ENCODE data around the gene ATP8A1. TPM values are rescaled to one million over a fixed set of nuclear protein-coding genes. Genes with fewer than 3 reads are reported as not detected.

Gene ATP8A1
- total and polyA plus RNA-seq, 12 donors = 14.4 to 58.3 (median 27.7) TPM

DNA sequence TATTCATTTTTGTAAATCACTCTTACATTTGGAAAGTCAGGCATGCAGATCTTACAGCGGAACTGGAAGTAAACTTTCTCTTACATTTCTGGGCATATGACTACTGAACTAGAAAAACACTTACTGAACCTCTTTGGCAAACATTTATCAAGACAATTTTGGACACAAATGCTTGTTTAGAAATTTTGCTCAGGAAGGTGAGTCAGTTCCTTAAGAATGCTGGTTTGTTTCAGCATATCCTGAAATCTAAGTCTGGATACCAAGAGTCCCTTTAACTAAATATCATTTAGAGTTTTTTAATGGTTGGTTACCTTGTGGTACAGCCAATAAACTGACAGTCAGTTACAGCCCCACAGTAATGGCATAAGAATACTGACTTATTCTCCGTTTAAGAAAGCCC is 244.7 kb downstream of the ATP8A1 start:
- Histone ChIP-seq H3K9me3 (replicated peaks in 1 of 3) (no peaks in the 10 kb centered on the region), H3K4me1 (replicated peaks in 1 of 2) (no peaks in the 10 kb centered on the region), H3K27me3 (no peaks in the 10 kb centered on the region), H3K4me3 (no peak overlapping the region), H3K27ac (no peak overlapping the region), H3K36me3 (replicated peaks in 1 of 2) (no peaks in the 10 kb centered on the region)
- intact Hi-C loops (cut with DNase I) = no loop called here
- no peak for DNase-seq
- TF ChIP-seq CTCF (IDR thresholded peaks at IDR 0.05) = no peak
- TF ChIP-seq POLR2A (IDR thresholded peaks at IDR 0.05) = no peak
- 71 to 83% (median 73%) methylated on average over 2 of the region's 2 CpGs for WGBS, 4 donors

DNA sequence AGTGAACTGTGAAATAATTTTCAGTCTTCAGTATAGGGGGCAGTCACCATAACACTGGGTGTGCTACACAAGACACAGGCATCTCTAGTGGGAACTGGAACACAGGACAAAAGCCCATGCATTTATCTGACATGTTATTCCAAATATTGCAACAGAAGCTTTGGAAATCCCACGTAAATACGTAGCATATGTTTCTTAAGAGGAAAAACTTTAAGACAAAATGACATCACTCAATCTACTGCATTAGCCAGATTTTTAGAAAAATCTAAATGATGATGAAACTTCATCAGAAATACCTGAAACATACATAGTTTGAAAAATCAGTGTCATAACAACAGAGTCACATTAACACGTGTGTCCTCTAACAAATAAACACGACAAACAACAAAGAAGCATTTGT is 245.1 kb downstream of the ATP8A1 start:
- H3K9me3 ChIP-seq (replicated peaks in 1 of 3) = no peaks in the 10 kb centered on the region
- H3K36me3 ChIP-seq (replicated peaks in 1 of 2) = no peaks in the 10 kb centered on the region
- no peaks in the 10 kb centered on the region for H3K4me1 ChIP-seq (replicated peaks in 1 of 2)
- WGBS, 4 donors = 87 to 93% (median 88%) methylated on average over 4 of the region's 4 CpGs
- no peak for DNase-seq
- H3K27me3 ChIP-seq = no peaks in the 10 kb centered on the region
- no peak overlapping the region for H3K27ac ChIP-seq
- TF ChIP-seq POLR2A (IDR thresholded peaks at IDR 0.05) (no peak), CTCF (IDR thresholded peaks at IDR 0.05) (no peak)
- intact Hi-C loops (cut with DNase I) = no loop called here
- no peak overlapping the region for H3K4me3 ChIP-seq

GRCh38 chr4:42410446-42410845 is 246.5 kb downstream of the ATP8A1 start:
- no peaks in the 10 kb centered on the region for H3K9me3 ChIP-seq (replicated peaks in 1 of 3)
- intact Hi-C loops (cut with DNase I) = no loop called here
- H3K27ac ChIP-seq = no peak overlapping the region
- TF ChIP-seq CTCF (IDR thresholded peaks at IDR 0.05) (no peak), POLR2A (IDR thresholded peaks at IDR 0.05) (no peak)
- DNase-seq = no peak
- no peaks in the 10 kb centered on the region for H3K27me3 ChIP-seq
- H3K36me3 ChIP-seq (replicated peaks in 1 of 2) = no peaks in the 10 kb centered on the region
- WGBS, 4 donors = 76 to 80% (median 78%) methylated on average over 3 of the region's 3 CpGs
- H3K4me1 ChIP-seq (replicated peaks in 1 of 2) = no peaks in the 10 kb centered on the region
- H3K4me3 ChIP-seq = no peak overlapping the region

- no peak overlapping the region for H3K27ac ChIP-seq
- intact Hi-C loops (cut with DNase I) = no loop called here
- no peak for DNase-seq
- H3K36me3 ChIP-seq (replicated peaks in 1 of 2) = no peaks in the 10 kb centered on the region
- no peak for TF ChIP-seq POLR2A (IDR thresholded peaks at IDR 0.05)
- no peak for TF ChIP-seq CTCF (IDR thresholded peaks at IDR 0.05)
- H3K9me3 ChIP-seq (replicated peaks in 1 of 3) = no peaks in the 10 kb centered on the region
- H3K4me1 ChIP-seq (replicated peaks in 1 of 2) = peaks cover 0 to under 1% of the 10 kb centered on the region in 2 donors
- WGBS, 4 donors = 83 to 92% (median 88%) methylated on average over 6 of the region's 6 CpGs
- H3K4me3 ChIP-seq = no peak overlapping the region
- H3K27me3 ChIP-seq = peaks cover 9% of the 10 kb centered on the region
Observed at GRCh38 chr4:42404001-42404400, 252.9 kb downstream of the ATP8A1 start.

Data from adrenal gland (tissue), 12 donors.